NK-92 (cell line): ENCODE data around the gene MYLK4.

Experiments used
- DNase-seq: peaks from one replicate; lab custom pipeline; 2025; ENCODE audit not compliant: unreplicated experiment; lab: John Stamatoyannopoulos, UW

The MYLK4 gene

DNA sequence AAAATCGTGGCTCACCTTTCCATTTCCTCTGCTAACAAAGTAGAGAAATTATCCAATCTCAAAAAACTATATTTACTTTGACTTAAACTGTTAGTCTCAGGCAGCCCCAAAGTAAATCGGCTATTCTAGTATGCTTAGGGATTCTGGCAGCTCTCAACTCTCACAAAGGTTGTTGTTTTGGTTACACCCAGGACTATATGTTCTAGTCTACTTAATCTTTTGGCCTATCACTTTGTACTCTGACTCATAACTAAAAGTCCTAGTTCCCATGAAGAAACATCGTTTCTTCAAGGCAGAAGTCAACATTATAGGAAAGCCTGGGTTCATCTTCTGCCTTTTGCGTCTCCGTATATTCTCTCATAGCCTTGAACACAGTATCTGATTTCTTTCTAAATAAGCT is 42.3 kb downstream of the MYLK4 start:
- no peak for DNase-seq

DNA sequence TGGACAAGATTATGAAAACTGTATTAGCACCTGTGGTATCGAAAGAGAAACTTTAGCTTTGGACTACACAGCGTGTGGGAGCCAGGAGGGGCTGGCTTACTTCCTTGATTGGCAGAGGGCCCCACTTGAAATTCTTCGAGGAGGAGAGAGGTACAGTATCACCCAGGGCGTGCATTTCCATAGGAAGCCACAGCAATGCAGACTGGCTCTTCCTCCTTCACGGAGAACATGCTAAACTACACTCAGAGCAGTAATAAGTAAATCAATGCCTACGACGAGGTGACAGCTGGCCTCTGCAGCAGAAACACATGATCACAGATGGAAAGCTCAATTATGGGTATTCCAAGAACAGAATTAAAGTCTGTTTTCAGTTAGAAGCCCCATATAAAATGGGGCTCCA is 44.2 kb downstream of the MYLK4 start:
- DNase-seq: no peak

DNA sequence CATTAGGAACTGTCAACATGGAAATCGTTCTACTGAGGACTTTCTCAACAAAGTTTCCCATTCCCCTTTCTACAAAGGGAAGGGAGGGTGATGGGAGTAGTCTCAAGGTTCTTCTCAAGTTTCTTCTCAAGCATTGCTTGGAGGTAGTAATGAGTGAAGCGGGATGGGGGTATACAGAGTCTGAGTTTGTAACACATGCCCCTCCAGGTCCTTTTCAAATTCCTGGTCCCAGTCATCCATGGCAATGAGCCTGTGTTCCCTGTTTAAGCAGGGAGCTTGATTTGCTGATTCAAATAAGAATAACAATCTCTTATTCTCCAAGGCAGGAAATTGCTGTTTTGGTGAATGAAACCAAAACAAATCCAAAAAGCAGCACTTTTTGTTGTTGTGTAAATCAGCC is 45.5 kb downstream of the MYLK4 start:
- DNase-seq: no peak

DNA sequence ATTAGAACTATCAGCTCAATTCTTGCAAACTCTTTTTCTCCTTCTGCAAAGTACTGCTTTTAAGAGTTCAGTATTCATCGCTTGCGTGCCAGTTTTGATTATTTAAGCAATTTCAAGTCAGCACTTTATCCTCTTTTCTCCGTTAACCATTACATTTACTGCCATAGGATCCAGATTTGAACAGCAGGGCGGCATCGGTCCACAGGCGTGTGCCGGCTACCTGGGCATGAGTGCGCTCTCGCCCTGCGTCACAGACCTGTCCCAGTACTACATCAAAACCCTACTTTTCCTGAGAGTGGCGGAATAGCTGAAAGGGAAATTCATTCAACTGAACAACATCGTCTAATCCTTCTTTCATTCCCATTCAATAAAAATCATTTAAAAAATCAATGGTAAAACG is 53.4 kb downstream of the MYLK4 start:
- DNase-seq: no peak

DNA sequence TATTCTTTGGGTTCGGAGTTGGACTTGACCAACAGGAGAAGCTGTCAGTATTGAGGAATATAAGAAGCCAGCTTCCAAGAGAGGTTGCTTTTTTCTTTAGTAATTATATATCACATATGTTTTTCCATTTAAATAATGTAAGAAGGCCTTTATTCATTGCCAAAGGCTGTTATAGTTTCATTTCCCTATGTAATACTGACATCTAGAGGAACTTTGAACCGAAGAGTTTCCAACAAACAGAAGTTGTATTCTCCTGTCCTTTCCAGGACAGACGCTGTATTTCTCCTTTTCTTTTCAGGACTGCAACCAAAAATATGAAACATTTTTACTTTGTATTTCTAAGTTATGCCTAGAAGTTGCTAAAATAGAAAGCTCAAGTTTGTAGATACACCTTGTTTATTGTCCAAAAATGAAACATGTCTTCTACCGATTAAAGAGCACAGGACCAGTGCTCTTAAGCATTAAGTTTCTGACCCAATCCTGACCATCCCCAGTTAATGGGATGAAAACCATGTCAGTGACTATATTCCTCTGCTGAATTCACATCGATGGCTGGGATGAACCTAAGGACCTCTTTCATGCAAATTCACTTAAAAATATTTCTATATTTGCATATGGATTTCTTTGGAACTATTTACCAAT is 55.1 kb downstream of the MYLK4 start:
- DNase-seq: no peak

DNA sequence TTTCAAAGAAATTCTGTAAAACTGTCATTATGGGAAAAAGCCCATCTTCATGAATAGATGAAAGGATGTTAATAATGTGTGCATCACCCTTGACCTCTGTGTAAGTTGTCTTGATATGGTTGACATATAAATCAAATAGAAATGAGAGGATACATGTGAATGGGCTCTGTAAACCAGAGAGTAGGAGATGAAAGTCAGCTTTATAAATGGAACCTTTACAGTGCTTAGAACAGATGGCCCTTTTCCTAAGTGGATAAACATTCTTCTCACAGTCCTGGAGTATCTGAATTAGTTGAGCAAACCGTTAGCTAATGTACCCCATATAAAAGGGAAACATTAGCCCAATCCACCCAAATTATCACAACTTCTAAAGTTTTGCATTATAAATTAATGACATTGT is 57.5 kb downstream of the MYLK4 start:
- DNase-seq: no peak

DNA sequence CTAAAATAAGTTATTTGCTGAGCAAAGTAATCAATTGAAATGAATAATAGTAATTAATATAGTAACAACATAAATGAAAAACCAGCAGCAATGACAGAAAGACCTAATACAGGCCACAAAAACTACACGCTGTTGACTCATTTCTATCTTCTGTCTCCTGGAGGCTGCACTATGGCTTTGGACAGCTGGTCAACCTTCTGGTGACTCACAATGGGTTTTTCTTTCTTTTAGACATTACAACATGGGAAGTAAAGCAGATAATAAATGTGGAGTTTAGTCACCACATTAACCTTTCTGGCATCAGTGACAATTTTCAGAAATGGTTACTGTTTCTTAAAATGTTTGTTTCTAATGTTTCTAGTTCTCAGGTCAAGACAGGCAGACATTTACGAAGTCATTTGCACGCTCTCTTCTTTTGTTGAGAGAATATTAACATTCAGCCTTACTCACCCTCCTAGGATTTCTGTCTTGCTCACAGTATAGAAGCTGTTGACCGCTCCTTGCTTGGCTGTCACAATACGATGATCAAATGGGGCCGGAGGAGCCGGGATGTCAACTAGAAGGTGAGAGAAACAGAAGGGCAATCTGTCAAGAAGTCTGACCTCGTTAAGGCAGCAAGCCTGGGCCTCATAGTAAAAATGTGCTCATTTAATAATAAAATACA is 62.2 kb downstream of the MYLK4 start:
- DNase-seq: no peak

DNA sequence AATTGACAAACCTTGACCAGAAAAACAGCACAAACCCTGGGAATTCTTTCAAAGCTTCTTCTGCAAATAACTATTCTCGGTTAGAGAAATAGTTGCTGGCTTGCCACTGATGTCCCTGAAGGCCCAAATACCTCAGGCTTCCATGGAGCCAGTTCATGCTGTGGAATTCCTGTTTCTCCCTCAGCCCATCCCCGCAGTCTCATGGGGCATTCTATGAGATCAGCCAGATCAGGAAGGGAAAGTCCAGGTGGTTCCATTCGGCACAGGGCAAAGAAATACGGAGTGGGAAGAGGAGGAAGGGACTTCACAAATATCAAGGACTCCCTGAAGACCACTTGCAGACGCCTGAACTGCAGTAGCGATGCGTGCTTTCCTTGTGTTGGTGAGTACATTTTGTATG is 63.3 kb downstream of the MYLK4 start:
- no peak for DNase-seq

DNA sequence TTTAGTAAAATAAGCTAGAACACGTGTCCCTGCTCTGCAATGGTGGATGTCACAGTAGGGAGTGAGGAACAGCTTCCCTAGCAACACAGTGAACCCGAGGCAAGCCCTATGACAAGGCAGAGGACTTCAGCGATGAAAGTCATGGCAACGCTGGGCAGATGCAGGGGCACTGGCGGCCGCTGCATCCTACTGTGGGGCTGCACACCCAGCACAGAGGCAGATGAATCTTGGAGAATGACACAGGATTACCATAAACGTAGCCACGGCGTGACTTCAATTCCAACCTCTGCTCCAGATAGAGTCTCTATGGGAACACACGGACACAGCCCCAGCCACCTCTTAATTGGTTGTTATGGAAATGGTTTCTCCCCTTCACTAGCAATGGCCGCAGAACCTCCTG is 64.2 kb downstream of the MYLK4 start:
- DNase-seq: no peak

DNA sequence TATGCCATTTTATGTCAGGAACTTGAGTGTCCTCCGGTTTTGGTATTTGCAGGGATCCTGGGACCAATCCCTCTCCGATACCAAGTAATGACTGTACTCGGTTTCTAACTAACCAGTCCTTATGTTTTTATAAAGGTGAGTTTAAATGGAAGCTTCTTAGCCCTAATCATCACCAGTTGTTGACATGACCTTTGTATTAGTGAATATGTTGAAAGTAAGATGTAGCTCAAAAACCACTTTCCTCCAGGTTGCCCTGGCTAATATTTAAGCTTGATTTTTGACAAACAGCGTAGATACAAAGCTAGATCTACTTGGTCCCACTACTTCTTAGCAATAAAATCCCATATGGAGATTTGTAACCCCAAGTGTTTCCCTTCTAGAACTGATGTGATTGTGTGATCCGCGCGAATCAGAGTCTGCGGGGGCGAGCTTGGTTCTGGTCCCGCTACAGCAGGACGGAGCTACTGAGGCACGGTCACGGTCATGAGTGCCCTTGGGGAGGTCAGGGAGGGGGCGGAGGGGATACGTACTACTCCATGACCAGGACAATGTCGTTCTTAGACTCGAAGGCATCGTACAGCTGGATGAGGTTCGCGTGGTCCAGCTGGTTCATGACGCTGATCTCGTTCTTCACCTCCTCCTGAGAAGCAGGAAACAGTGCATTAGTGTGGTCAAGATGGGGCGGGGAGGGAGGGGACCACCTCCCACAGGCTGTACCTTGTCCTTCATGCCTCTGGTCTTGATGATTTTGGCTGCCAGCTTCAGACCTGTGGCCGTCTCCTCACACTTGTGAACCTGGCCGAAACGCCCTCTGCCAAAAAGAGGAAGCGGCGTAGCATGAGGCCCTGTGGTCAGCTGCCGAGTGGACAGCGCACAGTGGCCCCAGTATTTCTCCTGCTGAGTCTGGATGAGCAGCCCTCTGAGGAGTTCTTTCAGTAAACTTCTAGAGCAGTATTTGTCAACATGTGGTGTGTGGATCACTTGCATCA is 65.7 kb downstream of the MYLK4 start:
- DNase-seq: no peak

DNA sequence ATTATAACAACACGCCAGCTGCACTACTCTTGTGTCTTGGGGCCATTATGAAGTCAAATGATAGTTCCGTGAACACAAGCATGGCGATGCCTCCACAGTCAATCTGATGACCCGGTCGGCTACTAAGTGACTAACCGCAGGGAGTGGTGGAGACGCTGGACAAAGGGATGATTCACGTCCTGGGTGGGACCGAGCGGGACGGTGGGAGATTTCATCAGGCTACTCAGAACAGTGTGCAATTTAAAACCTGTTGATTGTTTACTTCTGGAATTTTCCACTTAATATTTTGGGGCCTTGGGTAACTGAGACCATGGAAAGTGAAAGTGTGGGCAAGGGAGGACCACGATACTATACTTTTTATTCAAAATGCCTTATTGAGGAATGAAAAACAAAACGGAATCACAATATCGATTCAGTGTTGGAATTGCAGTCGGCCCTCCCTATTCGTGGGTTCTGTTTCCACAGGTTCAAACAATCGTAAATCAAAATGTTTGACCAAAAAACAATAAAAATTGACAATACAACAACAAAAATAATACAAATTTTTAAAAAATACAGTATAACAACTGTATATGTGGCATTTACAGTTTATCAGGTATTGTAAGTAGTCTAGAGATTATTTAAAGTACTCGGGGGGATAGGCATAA is 66.5 kb downstream of the MYLK4 start:
- DNase-seq: no peak

DNA sequence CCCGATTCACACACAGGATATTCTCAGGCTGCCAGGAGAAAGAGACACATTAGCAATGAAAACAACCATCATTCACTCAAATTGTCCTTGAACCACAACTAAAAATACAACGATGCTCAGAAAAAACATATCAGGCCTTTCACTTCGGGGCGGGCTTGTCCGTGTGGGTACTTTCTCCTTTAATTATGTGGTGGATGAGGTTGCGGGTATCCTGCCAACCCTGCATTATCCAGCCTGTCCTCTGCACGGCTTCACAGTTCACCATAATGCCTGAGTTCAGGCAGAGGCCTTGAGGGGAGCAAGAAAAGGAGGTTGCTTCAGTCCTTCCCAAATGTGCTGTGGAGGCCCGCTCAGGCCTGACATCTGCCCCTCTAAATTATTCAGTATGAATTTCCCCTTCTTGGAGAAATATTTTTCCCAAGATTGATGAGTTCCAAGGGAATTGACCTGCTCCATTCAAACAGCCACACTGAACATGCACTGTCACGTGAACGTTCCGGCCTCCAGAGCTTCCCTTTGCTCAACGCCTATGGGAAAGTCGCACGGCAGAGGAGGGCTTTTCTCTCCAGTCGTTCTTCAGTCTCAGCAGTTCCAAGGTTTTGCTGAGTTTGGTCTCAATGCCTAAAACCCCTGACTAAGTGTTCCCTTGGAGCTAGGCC is 70.3 kb downstream of the MYLK4 start:
- DNase-seq: no peak

DNA sequence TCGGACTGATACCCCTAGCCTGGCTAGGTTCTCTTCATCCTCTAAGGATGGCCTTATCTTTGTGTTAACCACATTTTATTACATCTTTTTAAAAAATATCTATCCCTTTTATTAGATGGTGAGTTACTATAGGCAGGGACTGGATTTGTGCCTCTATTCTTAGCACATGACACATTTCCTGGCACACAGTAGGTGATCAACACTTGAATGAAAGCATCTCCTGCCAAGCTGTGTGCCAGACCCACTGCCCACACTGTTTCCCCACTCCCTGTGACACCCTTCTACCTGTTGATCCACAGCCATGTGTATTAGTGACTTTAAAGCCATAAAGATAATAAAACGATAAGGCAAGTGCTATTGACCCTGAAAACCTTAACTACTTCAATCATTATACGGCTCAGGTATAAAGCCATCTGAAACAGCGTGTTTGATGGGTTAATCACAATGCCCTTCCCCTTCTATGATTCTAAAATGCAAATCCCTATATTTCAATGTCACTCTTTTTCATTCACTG is 73.6 kb downstream of the MYLK4 start:
- no peak for DNase-seq

DNA sequence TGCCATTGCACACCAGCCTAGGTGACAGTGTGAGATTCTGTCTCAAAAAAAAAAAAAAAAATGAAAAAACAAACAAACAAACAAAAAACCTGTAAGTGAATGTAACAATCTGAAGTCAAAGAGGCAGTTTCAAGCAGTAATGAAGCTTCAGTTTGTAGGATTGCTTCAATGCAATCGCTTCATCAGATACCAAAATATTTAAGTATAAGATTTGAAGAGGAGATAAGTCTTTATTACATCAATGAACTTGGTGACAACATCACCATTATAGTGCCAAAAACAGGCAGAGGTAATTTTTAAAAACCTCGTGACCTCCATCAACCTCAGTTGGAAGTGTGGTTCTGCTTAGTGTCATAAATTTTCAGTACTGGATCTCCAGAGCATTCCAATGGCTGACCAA is 74.7 kb downstream of the MYLK4 start:
- DNase-seq: no peak

DNA sequence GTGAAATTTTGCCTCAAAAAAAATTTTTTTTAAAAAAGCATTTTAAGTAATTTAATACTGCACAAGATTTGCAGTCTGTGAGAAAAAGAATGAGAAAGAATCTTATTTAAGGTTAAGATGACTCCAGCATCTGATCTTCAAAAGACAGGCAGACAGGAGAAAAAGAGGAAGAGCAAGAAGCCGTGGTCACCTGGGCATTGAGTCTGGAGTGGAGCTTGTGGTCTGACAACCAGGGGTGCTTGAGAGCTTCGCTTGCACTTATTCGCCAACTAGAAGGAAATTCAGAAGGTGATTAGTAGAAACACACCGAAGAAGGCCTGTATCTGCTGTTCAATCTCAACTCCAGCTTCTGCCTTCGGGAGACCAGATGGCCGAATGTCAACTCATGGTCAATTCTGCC is 75.9 kb downstream of the MYLK4 start:
- DNase-seq: no peak

DNA sequence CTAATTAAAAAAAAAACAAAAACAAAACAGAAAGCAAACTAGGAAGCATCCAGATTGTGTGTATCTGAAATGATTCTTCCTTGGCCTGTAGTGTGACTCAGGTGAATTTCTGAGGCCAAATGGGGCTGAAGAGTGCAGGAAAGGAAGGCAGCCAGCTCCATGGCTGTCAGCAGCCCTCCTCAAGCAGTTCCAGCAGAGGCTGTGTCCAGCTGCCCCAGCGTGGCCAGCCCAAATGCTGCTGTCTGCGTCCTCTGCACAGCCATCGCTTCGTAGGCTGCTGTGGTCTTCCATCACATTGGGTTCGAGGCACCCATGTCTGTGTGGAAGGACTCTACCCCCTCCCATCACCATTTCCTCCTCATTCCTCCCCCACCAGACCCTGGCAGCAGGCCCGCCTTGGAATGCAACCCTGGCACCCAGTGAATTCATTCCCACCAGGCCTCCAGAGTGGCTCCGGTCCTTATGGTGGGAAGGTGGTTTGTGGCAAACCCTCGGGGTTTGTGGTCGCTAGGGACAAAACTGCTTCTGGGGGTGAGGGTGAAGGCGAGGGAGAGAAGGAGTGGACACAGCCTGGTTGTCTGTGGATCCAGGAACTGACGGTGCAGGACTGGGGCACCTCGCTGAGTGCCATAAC is 81.5 kb downstream of the MYLK4 start:
- no peak for DNase-seq

DNA sequence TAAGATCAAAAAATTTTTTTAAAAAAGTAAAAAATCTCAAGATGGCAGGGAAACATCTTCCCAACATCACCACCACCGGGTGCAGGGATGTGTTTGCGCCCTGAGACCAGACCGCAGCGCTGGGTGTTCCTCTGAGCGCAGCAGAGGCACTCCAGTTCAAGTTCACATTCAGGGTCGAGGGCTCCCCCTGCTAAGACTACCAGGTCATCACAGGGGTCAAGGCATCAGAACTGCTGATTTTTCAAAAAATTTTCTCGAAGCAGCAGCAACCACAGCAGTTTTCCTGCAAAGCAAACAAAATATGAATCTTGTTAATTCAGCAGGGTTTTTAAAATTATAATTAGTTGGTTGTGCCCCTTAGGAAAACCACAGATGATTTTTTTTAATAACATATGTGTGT is 83.1 kb downstream of the MYLK4 start:
- no peak for DNase-seq

DNA sequence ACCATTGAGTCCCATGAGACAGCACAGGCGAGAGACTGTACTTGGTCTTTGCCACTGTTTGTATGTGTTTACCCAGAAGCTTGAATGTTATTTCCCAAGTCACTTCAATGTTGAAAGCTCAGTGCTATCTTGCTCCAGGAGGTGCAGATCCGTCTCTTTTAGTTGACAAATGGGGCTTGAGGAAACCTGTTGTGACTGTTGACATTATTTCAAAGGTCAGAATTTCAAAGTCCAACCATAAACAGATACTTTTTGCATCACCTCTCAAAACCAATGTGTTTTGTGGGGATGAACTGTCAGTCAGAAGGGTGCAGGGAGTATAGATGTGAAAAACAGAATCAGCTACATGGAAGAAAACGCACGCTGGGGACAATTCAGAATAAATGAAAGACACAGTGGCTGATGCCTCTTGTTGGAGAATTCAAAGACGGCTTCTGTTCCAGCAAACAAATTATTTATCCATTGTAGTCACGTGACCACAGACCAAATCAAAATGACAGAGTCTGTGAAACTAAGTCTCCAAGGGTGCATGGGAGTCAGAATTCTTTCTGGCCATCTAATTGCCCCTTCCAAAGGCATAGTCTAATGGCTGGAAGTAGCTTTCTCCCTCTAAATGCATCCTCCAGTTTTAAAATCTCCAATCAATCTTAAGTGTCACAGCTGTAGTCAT is 83.7 kb downstream of the MYLK4 start:
- DNase-seq: no peak

DNA sequence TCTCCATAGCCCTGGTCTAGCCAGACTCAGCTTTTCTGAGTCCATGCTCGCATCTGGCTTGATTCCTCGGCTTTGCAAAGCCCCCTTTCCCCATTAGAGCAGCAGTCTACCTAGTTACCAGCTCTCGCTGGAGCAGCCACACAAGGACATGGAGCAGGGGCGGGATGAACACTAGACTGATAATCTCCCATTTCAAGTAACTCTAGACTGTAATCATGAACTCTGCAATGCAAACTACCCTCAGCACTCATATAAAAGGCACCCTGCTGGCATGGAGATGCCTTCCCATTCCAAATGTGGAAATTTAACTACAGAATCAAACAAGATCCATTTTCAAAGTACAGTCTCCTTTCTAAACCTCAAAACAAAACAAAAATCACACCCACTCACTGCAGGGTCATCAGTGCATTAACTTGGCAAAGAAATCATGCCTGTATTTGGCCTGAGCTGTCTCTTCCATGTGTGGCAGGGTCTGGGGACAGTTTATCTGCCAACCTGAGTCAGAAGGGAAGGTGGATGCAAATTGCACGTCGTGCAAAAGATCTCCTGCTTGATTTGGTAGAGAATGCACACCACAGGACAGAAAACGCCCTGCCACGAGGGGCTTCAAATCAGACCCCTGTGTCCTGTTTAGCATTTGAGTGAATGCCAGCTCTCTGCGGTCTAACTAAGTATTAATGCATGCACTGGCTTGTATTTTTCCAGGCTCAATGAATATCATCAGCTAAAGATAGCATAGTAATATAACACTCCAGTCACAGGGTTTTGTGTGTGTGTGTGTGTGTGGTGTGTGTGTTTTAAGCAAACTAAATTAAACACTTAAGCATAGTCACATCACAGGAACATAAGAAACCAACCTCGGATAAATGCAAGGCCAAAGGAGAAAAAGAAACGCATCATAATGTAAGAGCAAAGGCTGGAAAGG is 85.3 kb downstream of the MYLK4 start:
- DNase-seq: no peak
